ENCODE measurements around the gene AIRE.

DNA sequence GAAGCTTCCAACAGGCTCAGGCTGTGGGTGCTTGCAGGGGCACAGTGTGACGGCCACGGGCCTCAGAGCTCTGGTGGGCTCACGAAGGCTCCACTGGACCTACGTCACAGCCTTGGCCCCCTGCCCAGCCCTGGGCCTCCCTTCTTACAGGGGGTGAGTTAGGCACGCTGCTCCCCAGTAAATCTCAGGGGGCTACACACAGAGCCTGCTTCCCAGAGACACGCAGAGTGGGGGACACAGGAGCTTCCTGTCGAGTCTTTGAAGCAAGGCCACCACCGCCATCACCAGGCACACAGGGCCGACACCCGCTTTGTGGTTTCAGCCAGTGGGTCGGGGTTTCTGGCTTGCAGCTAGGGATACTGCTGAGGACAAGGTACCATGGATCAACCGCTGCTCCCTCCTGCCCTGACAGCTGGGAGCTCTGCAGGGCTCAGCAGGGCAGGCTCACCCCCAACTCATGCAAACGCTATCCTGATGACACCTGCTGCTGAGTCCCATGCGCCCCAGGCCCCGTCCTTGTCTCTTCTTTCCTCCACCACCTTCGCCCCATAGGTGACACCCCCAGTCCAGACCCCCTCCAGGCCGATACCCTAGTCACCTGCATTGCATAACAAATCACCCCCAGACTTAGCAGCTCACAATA lies 59.0 kb downstream of the AIRE start:
- TF ChIP-seq CTCF (IDR thresholded peaks at IDR 0.05) (no peak), POLR2A (IDR thresholded peaks at IDR 0.05) (no peak)
